ENCODE data around the gene TCP11.
"Not testable (repeated sequence)": the region's sequence is repeated elsewhere in the genome, so short reads cannot be mapped to it uniquely, and the experiment has no call there.

Gene TCP11

GRCh38 chr6:35142588-35143569 is 1.7 kb upstream of the TCP11 start:
- DNase-seq = no peak

DNA sequence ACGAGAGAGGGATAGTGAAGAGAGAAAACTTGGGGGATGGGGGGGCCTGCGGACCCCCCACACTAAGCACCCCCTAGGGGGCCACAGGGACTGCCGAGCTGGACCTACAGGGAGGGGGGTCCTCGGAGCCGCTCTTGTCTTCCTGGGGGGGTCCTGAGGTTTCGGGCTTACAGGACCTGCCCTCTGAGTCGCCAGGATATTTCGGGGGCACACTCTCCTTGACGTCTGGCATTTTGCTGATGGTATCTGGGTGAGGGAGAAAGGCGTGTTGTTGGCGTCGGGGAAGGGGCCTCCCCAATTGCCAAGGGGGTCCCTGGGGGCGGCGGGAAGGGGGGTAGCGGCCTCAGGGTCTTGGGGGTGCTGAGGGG is 516 bp downstream of the TCP11 start:
- DNase-seq = no peak

- DNase-seq = no peak
Measured at GRCh38 chr6:35139924-35140638, 1.1 kb downstream of the TCP11 start.

DNA sequence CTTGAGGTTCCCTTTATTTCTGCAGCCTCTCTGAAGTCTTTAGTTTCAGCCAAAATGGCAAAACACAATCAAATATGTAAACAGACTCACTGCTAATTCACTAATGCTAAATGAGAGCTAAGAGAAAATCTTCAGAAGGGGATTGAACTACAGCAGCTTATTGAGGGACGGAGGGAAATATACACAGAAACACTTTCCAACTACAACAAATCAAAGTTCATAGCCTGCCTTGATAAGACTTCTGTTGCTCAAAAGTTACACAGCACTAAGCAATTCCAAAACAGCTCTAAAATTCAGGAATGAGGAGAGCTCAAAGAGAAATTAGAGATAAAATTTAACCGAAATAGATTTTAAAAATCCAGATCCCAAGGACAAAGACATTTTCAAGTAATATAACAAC is 1.7 kb downstream of the TCP11 start:
- DNase-seq = no peak

DNA sequence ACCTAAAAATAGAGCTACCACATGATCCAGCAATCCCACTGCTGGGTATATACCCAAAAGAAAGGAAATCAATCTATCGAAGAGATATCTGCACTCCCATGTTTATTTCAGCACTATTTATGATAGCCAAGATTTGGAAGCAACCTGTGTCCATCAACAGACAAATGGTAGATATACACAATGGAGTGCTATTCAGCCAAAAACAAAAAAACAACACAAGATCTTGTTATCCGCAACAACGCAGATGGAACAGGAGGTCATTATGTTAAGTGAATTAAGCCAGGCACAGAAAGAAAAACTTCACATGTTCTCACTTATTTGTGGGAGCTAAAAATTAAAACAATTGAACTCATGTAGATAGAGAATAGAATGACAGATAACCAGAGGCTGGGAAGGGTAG is 2.9 kb downstream of the TCP11 start:
- not testable (repeated sequence) for DNase-seq

- no peak for DNase-seq
Measured at GRCh38 chr6:35136185-35136584, 5.0 kb downstream of the TCP11 start.

DNA sequence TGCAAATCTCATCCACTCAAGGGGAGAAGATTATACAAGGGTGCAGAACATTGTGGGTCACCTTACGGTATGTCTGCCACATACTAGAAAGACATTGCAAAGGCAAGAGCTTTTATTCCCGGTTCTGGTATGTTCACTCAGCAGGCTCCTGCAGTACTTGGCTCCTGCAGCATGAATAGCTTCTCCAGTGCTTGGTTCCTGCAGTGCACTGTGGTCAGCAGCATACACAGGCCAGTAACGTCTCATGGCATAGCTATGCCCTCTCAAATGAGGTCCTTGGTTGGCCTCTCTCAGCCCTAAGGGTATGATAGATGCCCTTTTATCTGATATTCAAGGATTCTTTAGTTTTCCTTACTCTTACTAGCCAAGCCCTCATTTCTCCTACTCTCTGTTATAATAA is 12.6 kb downstream of the TCP11 start:
- no peak for DNase-seq

- no peak for DNase-seq
Measured at GRCh38 chr6:35128042-35128441, 13.1 kb downstream of the TCP11 start.

DNA sequence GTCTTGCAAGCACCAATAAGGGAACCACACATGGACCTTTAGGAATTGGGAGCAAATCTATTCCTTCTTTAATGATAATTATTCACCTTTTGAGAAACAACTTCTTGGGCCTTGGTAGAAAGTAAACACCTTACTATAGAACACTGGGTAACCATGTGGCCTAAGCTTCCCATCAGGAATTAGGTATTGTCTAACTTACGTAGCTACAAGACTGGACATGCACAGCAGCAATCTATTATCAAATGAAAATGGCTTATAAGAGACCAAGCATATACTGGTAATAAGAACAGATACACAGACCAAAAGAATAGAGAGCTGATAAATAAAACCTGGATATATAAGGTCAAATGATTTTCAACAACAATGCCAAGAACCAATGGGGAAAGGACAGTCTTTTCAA is 16.8 kb downstream of the TCP11 start:
- no peak for DNase-seq

DNA sequence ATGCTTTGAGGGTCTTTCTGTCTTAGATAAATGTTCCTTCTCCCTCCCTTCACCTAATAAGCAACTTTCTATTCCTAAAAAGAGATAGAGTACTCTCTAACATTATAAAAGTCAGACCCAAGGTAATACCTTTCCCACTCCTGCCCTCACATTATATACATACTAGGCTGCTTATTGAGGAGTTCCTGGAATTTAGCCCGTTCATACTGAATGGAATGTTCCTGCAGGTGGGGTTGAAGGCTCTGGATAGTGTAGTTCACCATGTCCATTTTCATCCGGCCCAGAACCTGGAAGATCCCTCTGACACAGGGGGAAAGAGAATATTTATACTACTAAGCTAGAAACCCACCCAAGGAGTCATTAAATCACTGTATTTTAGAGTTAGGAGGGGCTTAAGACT is 20.4 kb downstream of the TCP11 start:
- DNase-seq = no peak

DNA sequence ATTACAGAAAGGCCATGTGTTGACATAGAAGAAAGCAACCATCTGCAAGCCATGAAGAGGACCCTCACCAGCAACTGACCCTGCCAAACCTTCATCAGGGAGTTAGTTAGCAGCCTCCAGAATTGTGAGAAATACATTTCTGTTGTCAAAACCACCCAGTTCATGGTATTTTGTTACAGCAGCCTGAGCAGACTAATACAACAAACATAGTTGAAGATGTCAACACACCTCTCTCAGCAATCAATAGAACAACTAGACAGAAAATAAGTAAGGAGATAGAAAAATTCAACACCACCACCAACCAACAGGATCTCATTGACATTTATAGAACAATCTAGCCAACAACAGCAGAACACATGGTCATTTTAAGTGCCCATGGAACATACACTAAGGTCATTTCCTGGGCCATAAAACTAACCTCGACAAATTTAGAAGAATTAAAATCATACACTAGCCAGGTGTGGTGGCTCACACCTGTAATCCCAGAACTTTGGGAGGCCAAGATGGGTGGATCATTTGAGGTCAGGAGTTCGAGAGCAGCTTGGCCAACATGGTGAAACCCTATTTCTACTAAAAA is 32.7 kb downstream of the TCP11 start:
- no peak for DNase-seq

DNA sequence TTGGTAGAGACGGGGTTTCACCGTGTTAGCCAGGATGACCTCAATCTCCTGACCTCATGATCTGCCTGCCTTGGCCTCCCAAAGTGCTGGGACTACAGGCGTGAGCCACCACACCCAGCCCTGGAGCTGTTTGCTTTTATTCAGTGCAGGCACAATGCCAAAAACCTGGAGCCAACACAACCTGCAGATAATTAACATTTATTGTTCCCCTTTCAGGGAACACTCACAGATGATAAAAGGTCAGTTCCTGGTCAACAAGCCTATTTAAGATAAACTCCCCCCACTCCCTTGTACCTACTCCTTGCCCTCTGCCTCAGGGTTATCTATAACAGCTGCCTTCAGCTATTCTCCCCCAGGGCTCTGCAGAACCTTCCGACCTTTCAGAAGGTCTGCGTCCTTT is 33.4 kb downstream of the TCP11 start:
- not testable (repeated sequence) for DNase-seq

DNA sequence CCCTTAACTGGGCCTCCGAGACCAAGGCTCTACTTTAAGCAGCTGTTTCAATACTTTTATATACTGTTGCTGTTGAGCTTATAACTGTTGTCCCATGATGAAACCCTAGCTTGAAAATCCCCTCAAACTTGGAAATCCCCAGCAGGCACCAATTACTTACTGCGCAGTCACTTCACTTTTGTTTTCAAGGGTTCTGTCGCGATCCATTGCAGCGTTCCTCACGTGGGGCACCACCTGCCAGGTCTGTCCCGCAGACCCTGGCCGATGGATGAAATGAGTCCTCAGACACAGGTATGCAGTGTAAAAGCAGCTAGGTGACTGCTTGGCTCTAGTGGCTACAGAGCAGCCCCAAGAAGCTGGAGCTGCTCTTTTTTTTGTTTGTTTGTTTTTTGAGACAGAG is 33.9 kb downstream of the TCP11 start:
- not testable (repeated sequence) for DNase-seq

DNA sequence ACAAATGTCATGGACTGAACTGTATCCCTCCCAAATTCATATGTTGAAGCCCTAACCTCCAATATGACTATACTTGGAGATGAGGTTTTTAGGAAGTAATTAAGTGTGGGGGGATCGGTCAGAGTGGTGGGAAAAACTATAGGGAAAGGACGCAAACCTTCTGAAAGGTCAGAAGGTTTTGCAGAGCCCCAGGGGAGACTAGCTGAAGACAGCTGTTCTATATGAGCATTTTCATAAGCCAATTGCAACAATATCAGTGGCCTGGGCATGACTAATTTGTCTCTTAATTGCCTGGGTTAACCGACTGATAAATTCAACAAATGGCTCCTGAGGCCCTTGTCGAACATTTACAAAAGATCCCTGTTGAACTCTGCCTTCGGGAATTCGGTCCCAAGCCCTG is 35.1 kb downstream of the TCP11 start:
- not testable (repeated sequence) for DNase-seq

GRCh38 chr6:35105078-35105477 is 36.1 kb downstream of the TCP11 start:
- DNase-seq = no peak

- DNase-seq = no peak
Measured at GRCh38 chr6:35099116-35099515, 42.0 kb downstream of the TCP11 start.

GRCh38 chr6:35096129-35096862 is 44.8 kb downstream of the TCP11 start:
- DNase-seq = no peak

- DNase-seq = no peak
Measured at GRCh38 chr6:35094183-35094582, 47.0 kb downstream of the TCP11 start.

- DNase-seq = no peak
Measured at GRCh38 chr6:35093783-35094182, 47.4 kb downstream of the TCP11 start.

- no peak for DNase-seq
Measured at GRCh38 chr6:35093118-35093445, 48.1 kb downstream of the TCP11 start.

DNA sequence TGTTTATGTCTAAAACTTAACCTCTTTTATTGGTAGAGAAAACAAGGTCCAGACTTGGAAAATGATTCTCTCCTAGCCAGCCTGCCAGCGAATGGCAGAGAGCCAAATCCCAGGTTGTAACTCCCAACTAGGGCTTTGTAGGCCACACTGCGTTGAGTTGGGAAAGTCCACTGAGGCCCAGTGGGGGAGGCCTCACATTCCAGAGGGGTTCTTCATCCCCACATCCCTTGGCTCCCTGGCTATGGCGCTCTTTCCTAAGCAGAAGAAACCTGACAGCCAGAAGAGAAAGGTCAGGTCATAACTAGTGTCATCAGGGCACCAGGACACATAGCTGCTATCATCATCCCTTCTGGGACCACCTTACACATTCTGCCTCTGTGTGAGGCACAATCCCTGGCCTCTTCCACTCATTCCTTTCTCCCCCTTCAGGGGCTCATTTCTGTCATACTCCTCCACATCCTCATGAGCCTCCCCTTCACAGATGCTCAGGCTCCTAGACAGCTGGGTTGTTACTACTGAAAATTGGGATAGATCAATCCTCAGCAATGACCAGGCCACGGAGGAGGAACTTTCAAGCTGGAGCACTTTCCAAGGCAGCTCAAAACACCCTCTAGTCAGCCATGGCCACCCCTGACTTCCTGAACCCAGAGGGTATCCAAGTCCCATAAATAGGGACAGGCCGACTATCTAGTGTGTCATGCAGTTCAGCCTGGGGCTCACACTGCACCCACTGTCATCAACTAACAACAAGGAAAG is 48.6 kb downstream of the TCP11 start:
- no peak for DNase-seq

- DNase-seq = no peak
Measured at GRCh38 chr6:35091346-35092083, 49.6 kb downstream of the TCP11 start.
